Astrocyte (in vitro differentiated cells and primary cell): ENCODE measurements around the gene PICALM.

Experiments
- CTCF ChIP-seq: IDR thresholded peaks from 2 replicates; pipeline ENCODE4 v1.5.1; 2011; ENCODE audit warnings: low read depth, mild to moderate bottlenecking, inconsistent platforms, low read length, moderate library complexity; ENCODE audit not compliant: insufficient read depth
- EZH2 ChIP-seq: IDR thresholded peaks from 2 replicates; pipeline ENCODE4 v1.6.1; 2012; ENCODE audit warnings: mild to moderate bottlenecking, low read length, inconsistent platforms; ENCODE audit not compliant: insufficient read depth

DNA sequence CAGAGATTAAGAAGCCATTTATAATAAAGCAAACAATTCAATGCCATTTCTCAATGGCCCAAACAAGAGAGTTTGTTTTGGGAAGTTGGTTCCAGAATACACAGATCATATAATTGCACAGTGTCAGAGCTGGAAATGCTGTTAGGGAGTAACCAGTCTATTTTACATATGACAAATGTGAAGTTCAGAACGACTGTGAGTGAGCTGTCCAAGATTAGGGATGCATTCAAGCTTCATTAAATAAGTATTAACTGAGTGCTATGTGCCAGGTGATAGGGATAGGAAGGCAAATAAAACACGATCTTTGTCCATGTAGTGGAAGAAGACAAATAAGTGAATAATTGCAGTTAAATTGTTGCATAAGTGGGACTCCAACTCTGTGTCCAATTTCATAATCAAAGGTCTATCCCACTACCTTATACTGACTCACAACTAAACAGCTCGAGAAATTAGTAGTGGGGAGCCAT lies 33.1 kb upstream of the PICALM start:
- TF ChIP-seq EZH2 (no peak), CTCF (no peak)
